ENCODE data around the gene IRF4. TPM values are rescaled to one million over a fixed set of nuclear protein-coding genes. Genes with fewer than 3 reads are reported as not detected.

IRF4 gene
- total RNA-seq, 1 experiment from 2014 or later, result 0.15 TPM

DNA sequence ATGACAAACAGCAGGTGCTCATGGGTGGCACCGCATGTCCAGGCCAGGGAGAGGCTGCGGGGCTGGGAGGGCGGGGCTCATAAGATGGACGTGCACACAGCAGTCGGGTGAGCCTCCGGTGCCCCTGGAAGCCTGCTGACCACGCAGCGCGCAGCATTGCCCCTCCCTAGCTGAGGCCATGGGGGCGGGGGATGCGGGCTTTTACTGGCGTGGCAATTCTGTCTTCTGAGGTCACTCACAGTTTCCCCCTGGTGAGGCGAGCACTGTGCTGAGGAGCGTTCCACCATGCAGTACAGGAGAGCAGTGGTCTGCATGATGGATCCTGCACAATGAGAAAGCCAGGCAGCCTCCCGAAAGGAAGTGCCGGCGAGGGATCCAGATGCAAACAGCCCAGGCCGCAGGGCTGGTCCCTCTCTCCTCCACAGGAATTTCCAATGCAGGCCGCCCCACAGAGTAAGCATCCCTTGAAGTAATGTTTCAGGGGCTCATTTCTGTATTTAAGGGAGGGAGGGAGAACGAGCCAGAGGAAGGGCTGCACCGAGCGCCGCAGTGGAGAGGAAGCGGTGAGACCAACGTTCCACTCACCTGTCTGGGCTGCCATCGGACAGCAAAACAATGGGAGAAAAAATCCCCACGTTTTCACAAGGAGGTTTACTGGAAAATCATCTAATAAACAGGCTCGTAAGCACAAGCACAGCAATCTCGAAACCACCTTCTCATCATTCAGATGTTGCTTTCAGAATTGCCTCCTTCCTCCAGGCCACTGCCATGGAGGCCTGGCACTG is 56.0 kb downstream of the IRF4 start:
- ATAC-seq (no peak), DNase-seq (no peak)
- Histone ChIP-seq H3K9ac (ENCODE audit: low read length) (no peak overlapping the region), H3K27me3 (ENCODE audit: low read length) (no peaks in the 10 kb centered on the region), H3F3A (ENCODE audit: low read length, unreplicated experiment) (no peaks in the 10 kb centered on the region), H3K4me2 (ENCODE audit: low read length) (no peak overlapping the region), H3K36me3 (ENCODE audit: low read depth, low read length) (no peaks in the 10 kb centered on the region), H3K4me3 (ENCODE audit: low read length) (no peak overlapping the region), H3K9me2 (replicated peaks; ENCODE audit: low read length) (no peaks in the 10 kb centered on the region), H2AFZ (ENCODE audit: low read length) (no peak overlapping the region), H3K27ac (ENCODE audit: low read length) (no peak overlapping the region), H3K9me3 (ENCODE audit: low read length) (no peaks in the 10 kb centered on the region), H4K20me1 (ENCODE audit: low read length) (no peaks in the 10 kb centered on the region), H3K79me2 (ENCODE audit: low read length) (no peaks in the 10 kb centered on the region), H3K4me1 (ENCODE audit: insufficient read depth, low read length) (no peaks in the 10 kb centered on the region; the same call in 1 of the 2 replicates)
- intact Hi-C loops (cut with micrococcal nuclease), result no loop called here
- TF ChIP-seq CTCF (conservative IDR thresholded peaks at IDR 0.05; ENCODE audit: low read depth, low read length) (no peak), EZH2 (IDR thresholded peaks at IDR 0.05; ENCODE audit: low read length, unreplicated experiment) (no peak)
- BruUV-seq (replicated peaks), result no TSS peak
- CTCF ChIA-PET, result no interaction called here
- POLR2A ChIA-PET (ENCODE audit: unreplicated experiment), result no interaction called here

GRCh38 chr6:448296-449056 is 56.9 kb downstream of the IRF4 start:
- intact Hi-C loops (cut with micrococcal nuclease), result no loop called here

More at GRCh38 chr6:448296-449056, 56.9 kb downstream of the IRF4 start:
- H3K36me3 ChIP-seq (ENCODE audit: low read depth, low read length), result no peaks in the 10 kb centered on the region
- H3K4me2 ChIP-seq (ENCODE audit: low read length), result no peak overlapping the region
- DNase-seq (no peak), ATAC-seq (no peak)
- H2AFZ ChIP-seq (ENCODE audit: low read length), result no peak overlapping the region
- no peaks in the 10 kb centered on the region for H4K20me1 ChIP-seq (ENCODE audit: low read length)
- H3K27me3 ChIP-seq (ENCODE audit: low read length), result no peaks in the 10 kb centered on the region
- H3K4me1 ChIP-seq (ENCODE audit: insufficient read depth, low read length), result no peaks in the 10 kb centered on the region; the same call in 1 of the 2 replicates
- no peaks in the 10 kb centered on the region for H3F3A ChIP-seq (ENCODE audit: low read length, unreplicated experiment)
- no peak overlapping the region for H3K4me3 ChIP-seq (ENCODE audit: low read length)
- H3K79me2 ChIP-seq (ENCODE audit: low read length), result no peaks in the 10 kb centered on the region
- CTCF ChIA-PET, result no interaction called here
- no peak overlapping the region for H3K9ac ChIP-seq (ENCODE audit: low read length)
- no peaks in the 10 kb centered on the region for H3K9me3 ChIP-seq (ENCODE audit: low read length)
- no peaks in the 10 kb centered on the region for H3K9me2 ChIP-seq (replicated peaks; ENCODE audit: low read length)
- no peak for TF ChIP-seq EZH2 (IDR thresholded peaks at IDR 0.05; ENCODE audit: low read length, unreplicated experiment)
- TF ChIP-seq CTCF (conservative IDR thresholded peaks at IDR 0.05; ENCODE audit: low read depth, low read length), result no peak
- TF ChIP-seq EZH2phosphoT487 (IDR thresholded peaks at IDR 0.05; ENCODE audit: borderline replicate concordance, low read length), result no peak
- POLR2A ChIA-PET (ENCODE audit: unreplicated experiment), result no interaction called here
- BruUV-seq (replicated peaks), result no TSS peak
- H3K27ac ChIP-seq (ENCODE audit: low read length), result no peak overlapping the region
